GM19455 (cell line): ENCODE results near the gene CYP3A7.
"Not testable (repeated sequence)": the region's sequence is repeated elsewhere in the genome, so short reads cannot be mapped to it uniquely, and the experiment has no call there.

Experiments
- ATAC-seq: cut with Tn5 transposase; IDR thresholded peaks from one replicate; pipeline ENCODE4 v1.9.1; 2021; ENCODE audit not compliant: unreplicated experiment

Gene CYP3A7

GRCh38 chr7:99674995-99675742 is 59.8 kb downstream of the CYP3A7 start:
- no peak for ATAC-seq

- ATAC-seq: no peak
Measured at GRCh38 chr7:99672573-99672972, 62.4 kb downstream of the CYP3A7 start.

- no peak for ATAC-seq
Measured at GRCh38 chr7:99669782-99670181, 65.2 kb downstream of the CYP3A7 start.

DNA sequence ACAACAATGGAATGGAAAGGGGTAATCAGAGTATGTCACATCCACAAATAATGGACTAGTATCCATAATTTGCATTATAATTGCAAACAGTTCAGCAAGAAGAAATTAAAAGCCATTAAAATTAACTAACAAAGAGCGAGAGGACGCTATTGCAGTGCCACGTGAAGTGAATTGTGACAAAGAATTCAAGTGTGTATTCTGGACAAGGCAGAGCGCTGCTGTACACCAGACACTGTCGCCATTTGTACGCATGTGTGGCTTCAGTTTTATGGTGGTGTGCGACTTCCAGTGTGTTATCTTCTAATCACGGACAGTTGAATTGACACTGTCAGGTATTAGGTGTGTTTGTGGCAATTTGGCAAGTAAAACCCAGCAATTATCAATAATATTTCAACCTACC is 66.5 kb downstream of the CYP3A7 start:
- no peak for ATAC-seq

- no peak for ATAC-seq
Measured at GRCh38 chr7:99667179-99667578, 67.8 kb downstream of the CYP3A7 start.

GRCh38 chr7:99666013-99666395 is 69.0 kb downstream of the CYP3A7 start:
- no peak for ATAC-seq

DNA sequence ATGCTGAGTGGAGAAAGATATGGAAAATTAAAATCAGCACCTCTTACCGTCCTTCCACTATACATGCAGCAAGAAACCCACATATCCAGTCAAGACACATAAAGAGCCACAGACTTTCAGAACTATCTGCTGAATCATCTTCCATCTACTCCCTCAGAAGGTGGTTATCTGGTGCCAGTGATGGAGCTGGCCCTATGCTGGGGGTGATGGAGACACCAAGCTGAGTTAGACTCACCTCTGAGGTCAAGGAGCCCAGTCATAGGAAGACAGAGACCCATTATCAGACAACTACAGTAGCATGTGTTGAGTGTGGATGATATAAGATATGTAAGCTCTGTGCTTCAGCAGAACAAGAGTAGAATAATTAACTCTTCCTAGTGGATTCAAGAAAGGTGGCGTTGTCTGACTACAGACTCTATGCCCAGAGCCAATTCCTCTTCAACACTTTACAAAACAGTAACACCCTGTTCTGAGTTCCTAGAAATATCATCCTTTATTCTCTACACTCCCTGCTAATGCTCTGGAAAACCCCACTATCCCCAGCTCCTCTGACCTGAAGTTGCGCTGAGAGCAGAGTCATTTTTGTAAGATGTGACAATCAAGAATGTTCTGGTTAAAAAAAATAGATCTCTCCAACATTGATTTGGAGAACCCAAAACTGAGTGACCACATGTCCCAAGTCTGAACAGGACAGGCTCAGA is 69.5 kb downstream of the CYP3A7 start:
- ATAC-seq: no peak

GRCh38 chr7:99657879-99658278 is 77.1 kb downstream of the CYP3A7 start:
- not testable (repeated sequence) for ATAC-seq
